Kidney glomerular epithelial cell (primary cell): ENCODE data around the gene AJAP1.
"Not testable (repeated sequence)": the region's sequence is repeated elsewhere in the genome, so short reads cannot be mapped to it uniquely, and the experiment has no call there.

ENCODE experiments used
- DNase-seq: peaks from one replicate; lab custom pipeline; 2025; lab: John Stamatoyannopoulos, UW

The AJAP1 gene

GRCh38 chr1:4657960-4658541 is 3.6 kb downstream of the AJAP1 start:
- no peak for DNase-seq

GRCh38 chr1:4658643-4659628 is 4.5 kb downstream of the AJAP1 start:
- no peak for DNase-seq

GRCh38 chr1:4660917-4661594 is 6.6 kb downstream of the AJAP1 start:
- DNase-seq: no peak

GRCh38 chr1:4661595-4661917 is 7.1 kb downstream of the AJAP1 start:
- no peak for DNase-seq

- DNase-seq: no peak
Measured at GRCh38 chr1:4662168-4662567, 7.8 kb downstream of the AJAP1 start.

- no peak for DNase-seq
Measured at GRCh38 chr1:4662723-4663122, 8.3 kb downstream of the AJAP1 start.

- no peak for DNase-seq
Measured at GRCh38 chr1:4664095-4664494, 9.7 kb downstream of the AJAP1 start.

GRCh38 chr1:4664606-4665005 is 10.2 kb downstream of the AJAP1 start:
- DNase-seq: no peak

GRCh38 chr1:4665456-4665855 is 11.0 kb downstream of the AJAP1 start:
- no peak for DNase-seq

- DNase-seq: not testable (repeated sequence)
Measured at GRCh38 chr1:4666683-4667082, 12.3 kb downstream of the AJAP1 start.

GRCh38 chr1:4668743-4669700 is 14.6 kb downstream of the AJAP1 start:
- DNase-seq: no peak

- no peak for DNase-seq
Measured at GRCh38 chr1:4670265-4670664, 15.9 kb downstream of the AJAP1 start.

- DNase-seq: no peak
Measured at GRCh38 chr1:4671828-4672227, 17.4 kb downstream of the AJAP1 start.

- no peak for DNase-seq
Measured at GRCh38 chr1:4673494-4673893, 19.1 kb downstream of the AJAP1 start.

- no peak for DNase-seq
Measured at GRCh38 chr1:4674117-4674516, 19.7 kb downstream of the AJAP1 start.

GRCh38 chr1:4674676-4675075 is 20.3 kb downstream of the AJAP1 start:
- DNase-seq: no peak

GRCh38 chr1:4675454-4676186 is 21.2 kb downstream of the AJAP1 start:
- DNase-seq: no peak

- no peak for DNase-seq
Measured at GRCh38 chr1:4676253-4676652, 21.8 kb downstream of the AJAP1 start.

- DNase-seq: no peak
Measured at GRCh38 chr1:4677608-4678007, 23.2 kb downstream of the AJAP1 start.

GRCh38 chr1:4678066-4678717 is 23.8 kb downstream of the AJAP1 start:
- no peak for DNase-seq

- DNase-seq: no peak
Measured at GRCh38 chr1:4681026-4681425, 26.6 kb downstream of the AJAP1 start.
